LHCN-M2 (cell line): ENCODE measurements around the gene NFYC. TPM values are rescaled to one million over a fixed set of nuclear protein-coding genes. Genes with fewer than 3 reads are reported as not detected.

Experiments used
- DNase-seq: peaks from one replicate; pipeline ENCODE4 v3.0.0-alpha.2; 2012; ENCODE audit warnings: low read depth
- total RNA-seq: library from RNA; depleted of rRNA; stranded (reverse); fragments of >200 nt; gene quantifications from 2 replicates; pipeline ENCODE4 v1.2.3, GENCODE V29; 2014

NFYC gene
- total RNA-seq, 1 experiment from 2014 or later = 31.3 TPM

- no peak for DNase-seq
Observed at GRCh38 chr1:40781608-40781971, 90.1 kb downstream of the NFYC start.

GRCh38 chr1:40782371-40782956, 91.0 kb downstream of the NFYC start:
- DNase-seq = peak; percentile 50

DNA sequence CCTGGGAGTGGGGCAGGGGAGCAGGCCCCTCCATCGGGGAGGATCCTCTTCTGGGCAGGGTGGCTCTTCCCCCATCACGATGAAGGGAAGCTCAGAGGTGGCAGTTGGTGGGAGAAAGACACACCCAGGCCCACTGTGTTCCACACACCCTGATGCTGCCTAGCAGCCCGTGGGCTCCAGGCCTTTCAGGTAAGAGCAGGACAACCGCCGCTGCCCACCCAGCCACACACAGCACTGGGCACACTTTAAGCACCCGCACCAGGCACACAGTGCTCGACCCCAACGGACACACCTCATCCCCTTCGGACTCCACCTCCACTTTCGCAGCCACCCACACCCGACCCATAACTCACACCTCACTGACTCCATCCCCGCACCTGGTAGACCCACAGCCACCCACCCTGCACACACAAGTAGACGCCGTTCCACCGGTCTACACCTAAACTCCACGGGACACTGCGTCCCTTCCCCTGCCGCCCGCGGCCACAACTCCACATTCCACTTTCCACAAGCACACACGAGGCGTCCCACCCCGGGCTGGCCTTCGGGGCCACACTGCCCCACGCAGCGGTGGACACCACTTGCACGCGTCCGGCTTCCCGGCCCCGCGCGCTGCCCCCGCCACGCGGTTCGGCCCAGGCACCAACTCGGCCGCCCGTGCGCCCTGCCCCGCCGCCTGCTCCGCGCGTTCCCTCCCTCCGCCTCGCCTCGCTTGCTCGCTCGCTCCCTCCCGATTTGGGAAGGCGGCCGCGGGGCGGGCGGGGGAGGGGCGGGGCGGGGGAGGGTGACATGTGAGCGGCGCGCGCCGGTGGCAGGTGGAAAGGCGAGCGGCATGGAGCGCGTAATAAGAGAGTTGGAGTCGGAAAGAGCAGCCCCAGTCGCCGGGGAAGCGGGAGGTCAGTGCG, 91.7 kb downstream of the NFYC start, which contains the start of gene KCNQ4:
Gene KCNQ4 (plus strand): TSS at position 787 of the 905 bp plus-strand sequence. CDS start 307 bp downstream, outside the sequence.
- no peak for DNase-seq

DNA sequence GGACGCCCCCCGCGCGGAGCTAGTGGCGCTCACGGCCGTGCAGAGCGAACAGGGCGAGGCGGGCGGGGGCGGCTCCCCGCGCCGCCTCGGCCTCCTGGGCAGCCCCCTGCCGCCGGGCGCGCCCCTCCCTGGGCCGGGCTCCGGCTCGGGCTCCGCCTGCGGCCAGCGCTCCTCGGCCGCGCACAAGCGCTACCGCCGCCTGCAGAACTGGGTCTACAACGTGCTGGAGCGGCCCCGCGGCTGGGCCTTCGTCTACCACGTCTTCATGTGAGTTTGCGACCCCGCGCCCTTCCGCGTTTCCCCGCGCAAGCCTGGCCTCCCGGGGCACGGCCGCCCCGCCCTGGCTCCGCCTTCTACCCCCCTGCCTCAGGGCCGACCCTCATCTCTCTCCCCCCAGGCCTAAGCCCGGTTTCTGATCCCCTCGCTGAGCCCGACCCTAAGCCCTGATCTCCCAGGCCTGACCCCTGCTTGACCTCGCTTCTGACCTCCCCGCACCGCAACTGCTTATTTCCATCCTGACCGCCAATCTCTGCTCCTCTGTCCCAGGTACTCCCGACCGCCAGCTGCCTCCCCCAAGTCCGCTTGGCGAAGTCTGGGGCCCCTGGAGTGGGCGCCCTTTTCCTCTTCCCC, 92.8 kb downstream of the NFYC start:
- no peak for DNase-seq

- no peak for DNase-seq
Observed at GRCh38 chr1:40784771-40785151, 93.3 kb downstream of the NFYC start.

- DNase-seq = no peak
Observed at GRCh38 chr1:40785446-40785845, 93.9 kb downstream of the NFYC start.

- DNase-seq = no peak
Observed at GRCh38 chr1:40786171-40786994, 94.9 kb downstream of the NFYC start.

- DNase-seq = no peak
Observed at GRCh38 chr1:40786995-40787705, 95.6 kb downstream of the NFYC start.

GRCh38 chr1:40787737-40788560, 96.4 kb downstream of the NFYC start:
- DNase-seq = no peak

DNA sequence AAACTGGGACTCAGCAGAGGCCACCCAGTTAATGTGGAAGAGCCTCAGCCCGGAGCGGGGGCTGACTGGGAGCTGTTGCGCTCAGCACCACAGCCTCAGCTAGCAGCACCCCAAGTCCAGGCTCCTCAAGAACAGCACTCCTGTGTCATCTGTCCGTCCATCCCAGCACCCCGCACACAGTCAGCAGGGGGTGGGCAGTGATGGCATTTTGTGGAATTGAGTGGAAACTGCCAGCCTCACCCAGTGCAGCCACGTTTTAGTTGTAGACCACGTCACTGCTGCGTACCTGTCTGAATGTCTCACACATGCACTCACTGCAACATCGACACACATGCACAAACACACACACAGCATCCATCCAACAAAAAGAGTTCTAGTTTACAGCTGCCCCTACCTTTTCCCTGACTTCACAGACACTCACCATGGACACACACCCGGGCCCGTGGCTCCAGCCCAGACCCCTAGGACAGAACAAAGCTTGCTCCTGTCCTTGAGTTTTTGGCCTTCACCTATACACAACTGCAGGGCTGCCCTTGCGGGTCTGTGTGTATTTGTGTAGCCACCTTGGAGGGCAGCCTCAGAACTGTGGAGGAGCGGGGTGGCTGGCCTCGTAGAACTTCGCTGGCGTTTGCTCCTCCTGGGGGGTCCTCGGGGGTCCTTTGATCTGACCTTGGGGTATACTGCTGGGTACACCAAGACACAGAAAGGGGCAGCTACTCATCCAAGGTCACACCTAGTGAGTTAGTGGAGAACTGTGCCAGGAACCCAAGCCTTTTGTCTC, 97.2 kb downstream of the NFYC start:
- DNase-seq = no peak

- DNase-seq = no peak
Observed at GRCh38 chr1:40789342-40789598, 97.8 kb downstream of the NFYC start.

DNA sequence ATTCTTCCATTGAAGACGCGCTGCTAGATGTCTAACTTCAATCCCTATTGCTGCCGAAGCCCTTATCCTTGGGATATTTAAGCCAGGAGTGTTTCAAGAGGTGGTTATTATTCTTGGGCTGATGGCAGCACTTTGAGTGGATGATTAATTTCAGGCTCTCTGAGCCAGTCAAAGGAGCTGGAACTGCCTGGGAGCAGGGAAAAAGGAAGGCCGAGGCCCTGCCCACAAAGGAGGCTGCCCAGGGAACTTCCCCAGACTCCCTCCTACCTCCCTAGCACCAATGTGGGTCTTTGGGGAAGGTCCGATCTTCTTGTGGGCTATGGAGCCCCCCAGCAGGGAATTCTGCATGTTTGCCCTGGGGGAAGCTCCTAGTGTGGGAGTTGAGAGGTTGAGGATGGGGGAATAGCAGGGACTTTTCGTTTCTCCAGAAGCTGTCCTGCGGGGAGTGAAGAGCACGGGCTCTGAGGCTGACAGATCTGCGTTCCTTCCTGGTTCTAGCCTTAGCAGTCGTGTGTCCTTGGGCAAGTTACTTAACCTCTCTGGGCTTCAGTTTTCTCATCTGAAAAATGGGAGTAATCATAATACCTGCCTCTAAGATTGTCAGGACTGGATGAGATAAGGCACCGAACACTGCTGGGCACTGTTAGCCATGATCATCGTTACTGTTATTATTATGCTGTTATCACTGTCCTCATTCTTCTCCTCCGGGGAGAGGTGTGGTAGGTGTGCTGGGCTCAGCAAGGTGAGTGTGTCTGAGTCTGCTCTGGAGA, 98.3 kb downstream of the NFYC start:
- DNase-seq = no peak

DNA sequence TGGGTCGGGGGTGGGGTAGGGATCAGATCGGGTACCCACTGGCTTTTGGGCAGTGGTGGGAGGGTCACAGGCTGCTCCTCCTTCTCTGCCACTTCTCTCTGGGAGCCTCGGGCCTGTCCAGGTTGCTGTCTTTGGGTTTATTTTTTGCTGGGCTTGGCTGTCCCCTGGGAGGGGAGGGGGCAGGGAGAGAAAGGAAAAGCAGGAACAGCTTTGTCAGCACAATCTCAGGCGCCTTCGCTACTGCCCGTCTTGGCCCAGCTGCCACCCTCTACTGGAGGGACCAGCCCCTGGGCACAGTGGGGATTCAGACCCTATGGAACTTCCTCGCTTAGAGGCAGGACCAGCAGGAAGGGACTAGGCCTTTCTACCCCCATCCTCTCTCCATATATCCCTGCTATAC, 100.5 kb downstream of the NFYC start:
- DNase-seq = no peak

DNA sequence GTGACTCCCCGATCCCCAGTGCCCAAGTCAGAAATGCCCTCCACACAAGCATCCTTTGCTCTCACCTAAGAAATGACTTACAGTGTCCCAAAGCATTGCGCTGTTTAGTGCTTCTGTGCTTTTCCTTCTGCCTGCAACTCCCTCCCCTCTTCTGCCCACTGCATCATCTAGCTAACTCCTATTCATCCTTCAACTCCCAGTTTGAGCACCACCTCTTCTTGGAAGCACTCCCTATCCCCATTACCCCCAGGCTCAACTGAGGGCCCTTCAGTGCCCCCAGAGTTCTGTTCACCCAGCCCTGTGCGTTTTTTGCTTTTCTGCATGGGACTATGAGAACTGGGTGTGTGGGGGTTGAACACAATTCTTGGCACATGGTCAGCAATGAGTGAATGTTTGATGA, 102.1 kb downstream of the NFYC start:
- DNase-seq = no peak

GRCh38 chr1:40794048-40794447, 102.5 kb downstream of the NFYC start:
- DNase-seq = no peak

GRCh38 chr1:40794974-40795715, 103.6 kb downstream of the NFYC start:
- no peak for DNase-seq

DNA sequence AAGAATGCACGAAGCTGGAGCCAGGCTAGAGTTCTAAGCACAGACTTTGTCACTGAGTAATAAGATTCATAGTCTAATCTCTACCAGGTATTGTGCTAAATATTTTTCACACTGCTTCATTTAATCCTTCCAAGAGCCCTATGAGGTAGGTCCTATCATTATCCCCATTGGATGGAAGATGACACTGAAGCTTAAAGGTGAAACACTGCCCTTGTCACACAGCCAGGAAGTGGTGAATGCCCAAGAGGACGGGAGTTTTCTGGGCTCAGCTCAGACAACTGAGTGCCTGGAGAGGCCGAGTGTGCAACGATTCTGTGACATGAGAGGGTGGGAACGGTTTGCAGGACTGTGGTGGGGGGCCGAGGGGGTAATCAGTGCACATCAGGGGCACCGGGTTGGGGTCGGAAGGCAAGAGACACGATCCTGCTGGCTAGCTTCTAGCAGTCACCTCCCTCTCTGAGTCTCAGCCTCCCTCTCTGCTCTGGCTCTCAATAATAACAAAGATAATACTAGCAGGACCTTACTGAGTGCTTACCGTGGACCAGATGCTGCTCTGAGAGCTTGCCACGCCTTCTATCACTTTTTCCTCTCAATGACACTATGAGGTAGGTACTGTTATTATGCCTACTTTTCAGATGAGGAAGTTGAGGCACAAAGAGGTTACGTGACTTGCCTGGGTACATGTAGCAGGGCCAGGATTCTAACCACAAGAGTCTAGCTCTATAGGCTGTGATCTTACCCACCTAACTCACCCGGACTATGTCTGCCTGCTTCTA, 104.5 kb downstream of the NFYC start:
- no peak for DNase-seq
